ENCODE measurements around the gene OR2D2.
"Not testable (repeated sequence)": the region's sequence is repeated elsewhere in the genome, so short reads cannot be mapped to it uniquely, and the experiment has no call there.

Gene OR2D2

DNA sequence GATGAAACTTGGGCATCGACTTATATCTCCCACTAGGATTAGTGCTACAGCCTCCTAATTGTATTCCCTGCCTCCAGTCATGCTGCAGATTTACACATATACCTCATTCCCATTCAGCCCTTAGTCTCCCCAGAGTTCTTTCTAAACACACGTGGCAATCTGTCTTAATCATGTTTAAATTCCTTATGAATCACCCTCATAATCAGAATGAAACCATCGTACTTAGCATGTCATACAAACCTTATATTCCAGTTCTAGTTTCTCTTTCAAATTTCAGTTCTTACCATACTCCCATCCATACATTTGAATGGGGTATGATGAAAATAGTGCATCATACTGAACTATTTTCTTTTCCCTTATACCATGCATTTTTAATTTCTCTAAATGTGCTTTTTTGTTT is 35.4 kb downstream of the OR2D2 start:
- no peak for ATAC-seq (replicated peaks)
- H3K27ac Mint-ChIP-seq, result no peak overlapping the region

GRCh38 chr11:6855971-6856541 is 36.2 kb downstream of the OR2D2 start:
- Mint-ChIP-seq H3K27ac (no peak overlapping the region), H3K9me3 (peaks cover 9 to 13% of the 10 kb centered on the region in 2 donors), H3K4me1 (no peaks in the 10 kb centered on the region), H3K27me3 (peaks cover 10 to 19% of the 10 kb centered on the region in 2 donors), H3K4me3 (no peak overlapping the region), H3K36me3 (peaks cover 3 to 7% of the 10 kb centered on the region in 2 donors)
- DNase-seq (no peak), ATAC-seq (replicated peaks) (no peak)

More for the DNA sequence above, 35.4 kb downstream of the OR2D2 start:
- Mint-ChIP-seq H3K4me3 (no peak overlapping the region), H3K36me3 (peaks cover 3 to 7% of the 10 kb centered on the region in 2 donors), H3K4me1 (no peaks in the 10 kb centered on the region), H3K9me3 (peaks cover 5 to 13% of the 10 kb centered on the region in 2 donors), H3K27me3 (peaks cover 10 to 18% of the 10 kb centered on the region in 2 donors)
- DNase-seq, result no peak

GRCh38 chr11:6854801-6855200 is 37.5 kb downstream of the OR2D2 start:
- not testable (repeated sequence) for H3K36me3 Mint-ChIP-seq; H3K27ac Mint-ChIP-seq; H3K4me3 Mint-ChIP-seq; ATAC-seq (replicated peaks); DNase-seq; H3K4me1 Mint-ChIP-seq
- Mint-ChIP-seq H3K27me3 (peaks cover 9 to 16% of the 10 kb centered on the region in 2 donors), H3K9me3 (peaks cover 12 to 14% of the 10 kb centered on the region in 2 donors)

DNA sequence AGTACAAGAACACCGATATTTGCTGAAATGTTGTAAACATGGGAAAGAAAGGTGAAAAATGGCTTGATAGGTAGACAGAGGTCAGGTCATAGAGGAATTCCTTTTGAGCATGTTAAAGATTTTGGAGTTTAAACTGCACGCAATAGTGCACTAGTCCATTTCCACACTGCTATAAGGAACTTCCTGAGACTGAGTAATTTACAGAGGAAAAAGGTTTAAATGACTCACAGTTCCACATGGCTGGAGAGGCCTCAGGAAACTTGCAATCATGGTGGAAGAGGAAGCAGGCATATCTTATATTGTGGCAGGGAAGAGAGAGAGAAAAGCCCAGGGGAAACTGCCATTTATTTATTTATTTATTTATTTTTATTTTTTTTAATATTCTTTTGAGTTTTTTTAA is 41.8 kb downstream of the OR2D2 start:
- peaks cover 3% of the 10 kb centered on the region in 2 donors for H3K36me3 Mint-ChIP-seq
- peaks cover 16 to 25% of the 10 kb centered on the region in 2 donors for H3K27me3 Mint-ChIP-seq
- no peak overlapping the region for H3K4me3 Mint-ChIP-seq
- no peak for DNase-seq
- peaks cover 0 to 4% of the 10 kb centered on the region in 2 donors for H3K4me1 Mint-ChIP-seq
- H3K27ac Mint-ChIP-seq, result no peak overlapping the region
- peak in 1 of 2 donors; percentile 33 for ATAC-seq (replicated peaks)
- peaks cover 12 to 14% of the 10 kb centered on the region in 2 donors for H3K9me3 Mint-ChIP-seq

GRCh38 chr11:6845383-6845782 is 46.9 kb downstream of the OR2D2 start, which contains the start of gene OR10A5:
OR10A5 (plus strand) TSS chr11:6845683; CDS start chr11:6845683, 0 bp downstream.
- H3K4me1 Mint-ChIP-seq, result peaks cover 0 to 1% of the 10 kb centered on the region in 2 donors
- H3K27ac Mint-ChIP-seq, result no peak within 1 kb of the TSS
- ATAC-seq (replicated peaks), result no peak
- H3K4me3 Mint-ChIP-seq, result no peak within 1 kb of the TSS
- peaks cover 1 to 2% of the 10 kb centered on the region in 2 donors for H3K9me3 Mint-ChIP-seq
- no peaks in the 10 kb centered on the region for H3K36me3 Mint-ChIP-seq
- no peak for DNase-seq
- H3K27me3 Mint-ChIP-seq, result peaks cover 22 to 28% of the 10 kb centered on the region in 2 donors

DNA sequence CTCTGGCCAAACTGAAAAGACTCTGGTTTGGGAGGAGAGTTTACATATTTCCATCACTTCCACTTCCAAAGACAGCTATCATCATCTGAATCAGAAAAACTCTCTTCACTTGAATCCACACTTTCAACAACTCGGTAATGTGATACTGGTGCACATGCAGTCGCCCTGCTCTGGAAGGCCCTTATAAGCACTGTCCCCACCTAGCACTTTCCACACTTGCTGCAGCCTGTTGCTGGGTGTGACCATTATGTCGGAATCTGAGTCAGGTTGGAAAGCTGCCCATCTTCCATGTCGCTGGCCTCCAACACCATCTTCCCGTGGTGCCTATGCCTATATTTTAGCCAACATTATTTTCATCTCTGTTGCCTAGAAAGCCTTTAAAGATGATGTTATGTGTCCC is 47.9 kb downstream of the OR2D2 start:
- Mint-ChIP-seq H3K36me3 (no peaks in the 10 kb centered on the region), H3K4me1 (no peaks in the 10 kb centered on the region), H3K27me3 (peaks cover 22 to 28% of the 10 kb centered on the region in 2 donors), H3K4me3 (no peak overlapping the region), H3K27ac (no peak overlapping the region), H3K9me3 (peaks cover 0 to 1% of the 10 kb centered on the region in 2 donors)
- DNase-seq (no peak), ATAC-seq (replicated peaks) (no peak)

- no peak overlapping the region for H3K27ac Mint-ChIP-seq
Measured at GRCh38 chr11:6843670-6844069, 48.6 kb downstream of the OR2D2 start.

GRCh38 chr11:6841694-6842093 is 50.6 kb downstream of the OR2D2 start:
- ATAC-seq (replicated peaks) (no peak), DNase-seq (no peak)
- Mint-ChIP-seq H3K36me3 (no peaks in the 10 kb centered on the region), H3K4me3 (no peak overlapping the region), H3K27ac (no peak overlapping the region), H3K9me3 (peaks cover 0 to 1% of the 10 kb centered on the region in 2 donors), H3K4me1 (no peaks in the 10 kb centered on the region), H3K27me3 (peaks cover 21 to 22% of the 10 kb centered on the region in 2 donors)

More at GRCh38 chr11:6843670-6844069, 48.6 kb downstream of the OR2D2 start:
- H3K36me3 Mint-ChIP-seq, result no peaks in the 10 kb centered on the region
- H3K4me1 Mint-ChIP-seq, result no peaks in the 10 kb centered on the region
- H3K9me3 Mint-ChIP-seq, result peaks cover 0 to 1% of the 10 kb centered on the region in 2 donors
- ATAC-seq (replicated peaks) (no peak), DNase-seq (no peak)
- no peak overlapping the region for H3K4me3 Mint-ChIP-seq
- peaks cover 22 to 28% of the 10 kb centered on the region in 2 donors for H3K27me3 Mint-ChIP-seq

All from stimulated activated naive B cell treated with anti-CD40 and anti-IgM and Interleukin-4, amounts not matched to agents 10 μg/mL and 1 μg/mL and 100 μg/mL, for 72 hours (primary cell).